Measurements from ENCODE around the gene CCNY. TPM values are rescaled to one million over a fixed set of nuclear protein-coding genes. Genes with fewer than 3 reads are reported as not detected.

CCNY gene
- total and polyA plus RNA-seq, 2 of the 4 experiments (the other 2 are of a cell fraction) = 38.0 to 131 TPM

DNA sequence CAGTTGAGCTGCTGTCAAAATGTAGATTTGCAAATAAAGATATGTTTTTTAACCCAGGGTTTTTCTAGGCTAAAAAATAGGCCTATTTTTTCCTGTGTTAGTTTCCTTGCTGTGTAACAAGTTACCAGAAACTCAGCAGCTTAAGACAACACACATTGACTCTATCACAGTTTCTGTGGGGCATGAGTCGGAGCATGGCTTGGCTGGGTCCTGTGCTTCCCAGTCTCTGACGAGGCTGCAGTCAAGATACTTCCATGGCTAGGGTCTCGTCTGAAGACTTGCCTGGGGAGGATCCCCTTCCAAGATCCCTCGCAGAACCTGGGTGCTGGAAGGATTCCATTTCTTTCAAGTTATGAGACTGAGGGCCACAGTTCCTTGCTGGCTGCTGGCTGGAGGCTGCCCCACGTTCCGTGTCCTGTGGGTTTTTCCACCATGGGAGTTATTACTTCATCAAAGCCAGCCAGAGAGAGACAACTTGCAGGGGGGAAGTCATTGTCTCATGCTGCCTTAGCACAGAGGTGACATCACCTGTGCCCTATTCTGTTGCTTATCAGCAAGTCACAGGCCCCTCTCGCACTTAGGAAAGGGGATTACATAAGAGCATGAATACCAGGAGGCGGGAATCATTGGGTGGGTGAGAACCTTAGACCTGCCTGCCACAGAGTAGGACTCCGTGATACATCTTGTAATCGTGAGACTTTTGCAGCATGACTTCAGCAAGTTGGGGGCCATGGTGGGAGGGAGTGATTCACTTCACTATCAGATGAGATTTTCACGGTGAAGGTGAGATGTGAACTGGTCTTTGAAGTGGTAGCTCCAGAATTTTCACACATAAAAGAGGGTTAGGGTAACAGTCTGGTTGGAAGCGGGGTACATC is 77.9 kb downstream of the CCNY start:
- Histone ChIP-seq H4K8ac (ENCODE audit: low read depth in 2 of 2, low read length in 2 of 2) (peak overlapping the region in 1 of 2 experiments; percentile 37; a peak in 1 of 4 replicates), H2BK20ac (ENCODE audit: low read depth, low read length) (no peak overlapping the region), H3K56ac (ENCODE audit: extremely low read depth, insufficient read depth, low read length) (no peak overlapping the region), H3K23ac (ENCODE audit: low read depth, low read length) (0 out of 2 replicates have a peak overlapping the region, but pooled peaks have one; percentile 48), H3K36me3 (ENCODE audit: control insufficient read depth, insufficient read depth, low read length) (no peaks in the 10 kb centered on the region), H2BK5ac (ENCODE audit: low read depth, low read length, poor library complexity, severe bottlenecking) (no peak overlapping the region), H3K18ac (ENCODE audit: low read depth, low read length) (no peak overlapping the region), H3K4me2 (ENCODE audit: low read depth, low read length) (no peak overlapping the region), H4K91ac (ENCODE audit: insufficient read depth, low read depth, low read length) (no peak overlapping the region), H3K4ac (ENCODE audit: low read depth, low read length) (peak overlapping the region; percentile 61), H3K27ac (ENCODE audit: insufficient read depth, low read length) (no peak overlapping the region), H3K4me1 (ENCODE audit: control insufficient read depth, insufficient read depth, low read length) (peaks cover 35% of the 10 kb centered on the region), H4K20me1 (ENCODE audit: insufficient read depth, low read length) (peaks cover 73% of the 10 kb centered on the region), H2AK9ac (replicated peaks; ENCODE audit: low read depth, low read length, poor library complexity) (no peak overlapping the region), H3K9me1 (ENCODE audit: insufficient read depth, low read length) (peaks cover 42% of the 10 kb centered on the region), H3K79me1 (ENCODE audit: low read depth in 1 of 2, low read length in 2 of 2) (peaks cover 48 to 90% of the 10 kb centered on the region in 2 experiments), H2AK5ac (ENCODE audit: low read depth, low read length) (peak overlapping the region; percentile 57), H2BK120ac (ENCODE audit: low read depth, low read length) (0 out of 2 replicates have a peak overlapping the region, but pooled peaks have one; percentile 13), H4K5ac (ENCODE audit: low read depth, low read length) (no peak overlapping the region), H3K4me3 (ENCODE audit: insufficient read depth, low read depth, low read length) (no peak overlapping the region), H3K14ac (replicated peaks; ENCODE audit: low read depth, low read length) (peak overlapping the region; percentile 55; the same call in 1 of the 2 replicates), H2BK15ac (ENCODE audit: low read depth, low read length) (0 out of 3 replicates have a peak overlapping the region, but pooled peaks have one; percentile 3), H2AFZ (replicated peaks; ENCODE audit: low read length, poor library complexity) (no peak overlapping the region), H3K27me3 (ENCODE audit: control insufficient read depth, insufficient read depth, low read length) (no peaks in the 10 kb centered on the region), H3K9ac (ENCODE audit: low read depth, low read length) (no peak overlapping the region), H3K9me3 (ENCODE audit: control insufficient read depth, insufficient read depth, low read length) (no peaks in the 10 kb centered on the region)
- peak; percentile 54 for DNase-seq
- intact Hi-C loops (cut with micrococcal nuclease) = no loop called here
- BruUV-seq (replicated peaks) = no TSS peak
- in situ Hi-C loops (cut with MboI; ENCODE audit: low sequenced_read_pairs) = no loop called here
- no peak for ATAC-seq (ENCODE audit: low read depth)
- dilution Hi-C loops (cut with HindIII; ENCODE audit: low sequenced_read_pairs, unreplicated experiment) = no loop called here
- 88% methylated on average over 7 of the region's 12 CpGs; no CpG with 5 or more reads in 1 of the 2 experiments for WGBS, 2 experiments (ENCODE audit: extremely low coverage in 2 of 2, insufficient read length in 1 of 2)
- POLR2A ChIA-PET (ENCODE audit: unreplicated experiment) = no interaction called here
- CTCF ChIA-PET = no interaction called here
- TF ChIP-seq RAD21 (IDR thresholded peaks at IDR 0.05; ENCODE audit: low read length) (no peak), RFX5 (IDR thresholded peaks at IDR 0.05; ENCODE audit: low read depth, low read length) (no peak), RCOR1 (IDR thresholded peaks at IDR 0.05; ENCODE audit: insufficient replicate concordance, low read length) (no peak), MXI1 (IDR thresholded peaks at IDR 0.05; ENCODE audit: borderline replicate concordance, low read depth, low read length) (no peak), POLR2A (IDR thresholded peaks at IDR 0.05; ENCODE audit: low read depth, low read length) (no peak), NFE2L2 (IDR thresholded peaks at IDR 0.05; ENCODE audit: low read depth, low read length) (no peak), BHLHE40 (IDR thresholded peaks at IDR 0.05; ENCODE audit: low read depth, low read length) (no peak), ELK1 (IDR thresholded peaks at IDR 0.05; ENCODE audit: borderline replicate concordance, low read depth, low read length) (no peak), SMC3 (IDR thresholded peaks at IDR 0.05; ENCODE audit: low read depth, low read length) (no peak), CHD1 (IDR thresholded peaks at IDR 0.05; ENCODE audit: low read depth, low read length) (no peak), MAZ (IDR thresholded peaks at IDR 0.05; ENCODE audit: borderline replicate concordance, low read depth, low read length) (no peak), FOS (IDR thresholded peaks at IDR 0.05; ENCODE audit: low read depth, low read length) (no peak), MAFK (IDR thresholded peaks at IDR 0.05; ENCODE audit: low read depth, low read length) (no peak)
- TF ChIP-seq, protein P1, sequence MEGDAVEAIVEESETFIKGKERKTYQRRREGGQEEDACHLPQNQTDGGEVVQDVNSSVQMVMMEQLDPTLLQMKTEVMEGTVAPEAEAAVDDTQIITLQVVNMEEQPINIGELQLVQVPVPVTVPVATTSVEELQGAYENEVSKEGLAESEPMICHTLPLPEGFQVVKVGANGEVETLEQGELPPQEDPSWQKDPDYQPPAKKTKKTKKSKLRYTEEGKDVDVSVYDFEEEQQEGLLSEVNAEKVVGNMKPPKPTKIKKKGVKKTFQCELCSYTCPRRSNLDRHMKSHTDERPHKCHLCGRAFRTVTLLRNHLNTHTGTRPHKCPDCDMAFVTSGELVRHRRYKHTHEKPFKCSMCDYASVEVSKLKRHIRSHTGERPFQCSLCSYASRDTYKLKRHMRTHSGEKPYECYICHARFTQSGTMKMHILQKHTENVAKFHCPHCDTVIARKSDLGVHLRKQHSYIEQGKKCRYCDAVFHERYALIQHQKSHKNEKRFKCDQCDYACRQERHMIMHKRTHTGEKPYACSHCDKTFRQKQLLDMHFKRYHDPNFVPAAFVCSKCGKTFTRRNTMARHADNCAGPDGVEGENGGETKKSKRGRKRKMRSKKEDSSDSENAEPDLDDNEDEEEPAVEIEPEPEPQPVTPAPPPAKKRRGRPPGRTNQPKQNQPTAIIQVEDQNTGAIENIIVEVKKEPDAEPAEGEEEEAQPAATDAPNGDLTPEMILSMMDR (conservative IDR thresholded peaks at IDR 0.05; ENCODE audit: low read depth, low read length) = no peak
